GM19328 (cell line): ENCODE measurements around the gene MEF2A.
"Not testable (repeated sequence)": the region's sequence is repeated elsewhere in the genome, so short reads cannot be mapped to it uniquely, and the experiment has no call there.

ENCODE experiments used
- ATAC-seq: cut with Tn5 transposase; IDR thresholded peaks from one replicate; pipeline ENCODE4 v1.9.1; 2021; ENCODE audit warnings: mild to moderate bottlenecking, moderate library complexity; ENCODE audit not compliant: unreplicated experiment

MEF2A gene

GRCh38 chr15:99644913-99645542 is 79.2 kb downstream of the MEF2A start:
- no peak for ATAC-seq

GRCh38 chr15:99645543-99645935 is 79.8 kb downstream of the MEF2A start:
- no peak for ATAC-seq

DNA sequence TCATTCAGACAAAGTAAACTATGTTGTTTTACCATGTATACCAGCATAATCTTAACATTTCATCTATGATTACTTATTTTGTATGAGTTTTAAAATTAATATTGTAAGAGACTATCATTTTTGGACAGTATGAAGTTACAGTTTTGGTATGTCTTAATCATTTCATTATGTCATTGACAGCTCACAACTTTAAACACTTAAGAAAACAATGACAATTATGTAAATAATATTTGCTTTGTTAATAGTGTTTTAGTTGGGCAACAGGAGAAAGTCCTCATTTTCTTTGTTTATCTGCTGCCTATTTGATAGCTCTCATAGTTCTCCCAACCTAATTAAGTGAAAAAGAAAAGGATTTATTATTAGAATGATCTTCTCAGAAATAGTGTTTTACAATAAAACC is 80.2 kb downstream of the MEF2A start:
- ATAC-seq, result no peak

DNA sequence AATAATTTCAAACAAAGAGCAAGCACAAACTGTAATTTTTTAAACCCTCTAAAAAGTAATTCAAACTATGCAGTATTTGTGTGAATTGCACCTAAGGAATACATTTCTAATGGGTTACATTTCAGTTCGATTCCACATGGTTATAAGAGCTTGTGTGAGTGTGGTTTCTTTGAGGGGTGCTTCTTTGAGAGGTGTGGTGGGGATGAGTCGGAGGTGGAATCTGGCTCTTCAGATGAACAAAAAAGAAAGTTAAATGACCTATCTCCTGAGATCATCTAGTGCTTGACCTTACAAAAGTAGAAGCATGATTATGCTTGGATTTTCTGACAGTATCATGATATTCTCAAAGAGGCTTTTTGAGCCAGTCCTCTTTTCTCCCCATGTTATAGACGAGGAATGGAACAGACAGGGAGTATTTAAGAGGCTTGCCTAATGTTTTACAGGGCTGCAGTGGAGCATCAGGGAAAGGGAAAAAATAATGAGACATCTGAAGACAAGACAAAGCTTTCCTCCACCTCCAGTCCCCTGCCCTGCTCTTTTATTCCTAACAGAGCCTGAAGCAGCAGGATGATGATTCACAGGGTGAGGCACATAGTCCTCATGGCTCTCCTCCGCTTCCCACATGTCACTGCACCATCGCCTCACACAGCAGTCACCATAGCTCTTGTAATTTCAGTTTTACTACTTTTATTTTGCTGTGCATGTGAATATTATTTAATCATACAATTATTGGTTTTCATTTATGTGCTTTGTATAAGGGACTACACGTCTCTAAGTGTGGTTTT is 85.4 kb downstream of the MEF2A start:
- ATAC-seq, result no peak

DNA sequence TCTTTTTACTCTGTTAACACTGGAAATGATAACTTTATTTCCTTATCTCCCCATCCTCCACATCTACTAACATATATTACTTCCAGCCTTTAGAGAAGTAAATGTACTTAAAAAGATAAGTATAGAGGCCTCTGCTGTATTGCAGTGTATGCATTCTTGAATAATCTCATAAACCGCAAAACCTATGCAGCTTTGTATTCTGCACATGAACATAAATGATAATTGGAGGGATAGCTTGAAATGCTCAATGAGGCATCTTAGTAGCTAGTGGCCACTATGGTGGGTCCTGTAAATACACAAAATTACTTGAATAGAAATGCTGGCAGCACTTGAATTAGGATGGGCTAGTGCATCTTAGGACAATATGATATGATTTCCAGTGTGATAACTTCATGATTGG is 90.4 kb downstream of the MEF2A start:
- no peak for ATAC-seq

DNA sequence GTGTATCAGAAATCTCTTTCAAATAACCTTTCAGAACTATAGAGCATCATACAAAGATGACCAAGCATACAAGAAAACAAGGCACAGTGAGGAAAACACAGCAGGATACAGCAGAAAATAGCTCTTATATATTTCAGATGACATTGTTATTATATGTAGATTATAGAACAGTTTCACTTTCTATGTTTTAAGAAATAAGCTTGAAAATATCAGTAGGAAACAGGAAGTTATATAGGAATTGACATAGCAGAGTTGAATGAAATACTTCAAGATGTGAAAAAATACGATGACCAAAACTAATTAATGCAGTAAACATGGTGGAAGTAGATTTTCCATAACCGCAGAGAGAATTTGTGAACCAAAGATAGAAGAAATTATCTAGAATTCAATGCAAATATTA is 92.2 kb downstream of the MEF2A start:
- no peak for ATAC-seq

DNA sequence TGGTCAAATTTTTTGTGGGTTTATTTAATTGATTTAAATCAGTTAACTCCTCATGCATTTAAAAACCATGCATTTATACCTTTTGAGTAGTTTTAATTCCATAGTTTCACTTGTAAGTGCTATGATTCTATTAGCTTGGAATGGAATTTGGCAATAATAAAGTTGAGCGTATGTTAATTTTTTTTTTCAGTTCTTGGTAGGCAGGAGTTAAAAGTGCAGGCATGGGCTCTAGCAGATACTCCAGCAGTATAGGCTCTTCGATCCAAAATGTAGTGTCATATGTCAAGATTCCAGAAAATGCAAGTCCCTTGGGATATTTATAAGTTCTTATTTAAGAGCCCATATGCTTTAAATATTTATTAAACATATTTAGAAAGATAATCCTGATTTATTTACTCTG is 97.1 kb downstream of the MEF2A start:
- no peak for ATAC-seq

DNA sequence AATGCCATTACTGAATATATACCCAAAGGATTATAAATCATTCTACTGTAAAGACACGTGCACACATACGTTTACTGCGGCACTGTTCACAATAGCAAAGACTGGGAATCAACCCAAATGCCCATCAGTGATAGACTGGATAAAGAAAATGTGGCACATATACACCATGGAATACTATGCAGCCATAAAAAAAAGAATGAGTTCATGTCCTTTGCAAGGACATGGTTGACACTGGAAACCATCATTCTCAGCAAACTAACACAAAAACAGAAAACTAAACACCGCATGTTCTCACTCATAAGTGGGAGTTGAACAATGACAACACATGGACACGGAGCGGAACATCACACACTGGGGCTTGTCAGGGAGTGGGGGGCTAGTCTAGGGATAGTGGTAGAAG is 100.3 kb downstream of the MEF2A start:
- not testable (repeated sequence) for ATAC-seq

DNA sequence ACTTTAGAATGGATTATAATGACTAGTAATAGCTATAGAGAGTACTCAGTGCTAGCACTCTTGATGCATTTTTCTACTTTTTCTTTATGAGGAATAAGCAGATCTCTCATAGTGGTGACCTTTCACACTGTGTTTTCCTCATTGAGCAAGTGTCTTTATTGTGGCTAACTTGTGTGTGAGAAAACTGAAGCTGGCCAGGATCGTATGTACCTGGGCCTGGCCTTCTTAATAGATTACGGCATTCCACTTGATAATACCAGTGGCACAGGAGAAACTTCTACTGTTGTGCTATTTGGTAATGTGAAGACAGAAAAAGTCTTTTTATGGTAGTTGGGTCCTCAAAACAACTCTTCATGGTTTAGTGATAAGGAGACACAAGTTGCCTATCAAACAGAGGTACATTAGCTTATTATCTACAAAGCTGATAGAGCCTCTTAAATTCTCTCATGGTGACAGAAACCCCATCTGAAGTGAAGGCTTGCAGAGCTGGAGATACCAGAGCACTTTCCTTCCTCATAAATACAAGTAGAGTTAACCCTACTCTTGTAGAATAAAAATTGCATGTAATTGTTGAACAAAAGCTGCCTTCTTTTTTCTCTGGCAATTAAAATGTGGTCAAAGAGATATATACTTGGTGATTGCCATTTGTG is 102.9 kb downstream of the MEF2A start:
- ATAC-seq, result no peak

- ATAC-seq, result no peak
Measured at GRCh38 chr15:99669250-99669649, 103.5 kb downstream of the MEF2A start.

- ATAC-seq, result no peak
Measured at GRCh38 chr15:99671926-99672635, 106.3 kb downstream of the MEF2A start.

DNA sequence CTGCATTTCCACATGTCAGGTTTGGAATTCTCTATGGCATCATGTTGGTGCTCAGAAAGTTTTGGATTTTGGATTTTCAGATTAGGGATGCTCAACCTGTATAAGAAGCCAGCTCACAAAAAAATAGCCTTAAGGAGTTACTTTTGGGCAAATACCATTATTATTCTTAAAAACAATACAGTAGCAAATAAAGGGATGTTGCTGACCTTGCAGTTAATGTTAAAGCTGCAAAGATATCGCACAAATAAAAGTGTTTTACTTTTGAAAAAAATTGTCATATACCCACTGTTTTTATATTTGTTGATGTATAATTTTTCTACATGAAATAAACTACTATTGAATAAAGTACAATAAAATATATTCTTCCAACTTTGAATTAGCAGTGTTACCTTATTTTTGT is 107.3 kb downstream of the MEF2A start:
- no peak for ATAC-seq

DNA sequence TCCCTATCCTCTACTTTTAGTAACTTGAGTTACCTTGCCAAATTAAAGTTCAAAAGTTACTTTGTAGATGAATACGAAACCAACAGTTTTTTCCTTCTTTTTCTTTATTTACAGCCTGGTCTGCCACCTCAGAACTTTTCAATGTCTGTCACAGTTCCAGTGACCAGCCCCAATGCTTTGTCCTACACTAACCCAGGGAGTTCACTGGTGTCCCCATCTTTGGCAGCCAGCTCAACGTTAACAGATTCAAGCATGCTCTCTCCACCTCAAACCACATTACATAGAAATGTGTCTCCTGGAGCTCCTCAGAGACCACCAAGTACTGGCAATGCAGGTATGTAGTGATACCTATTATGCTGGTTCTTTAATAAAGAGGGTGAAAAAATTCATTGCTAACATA is 108.5 kb downstream of the MEF2A start:
- ATAC-seq, result no peak

- ATAC-seq, result no peak
Measured at GRCh38 chr15:99677540-99678134, 111.9 kb downstream of the MEF2A start.

- ATAC-seq, result no peak
Measured at GRCh38 chr15:99680276-99680675, 114.5 kb downstream of the MEF2A start.

- no peak for ATAC-seq
Measured at GRCh38 chr15:99681990-99682389, 116.2 kb downstream of the MEF2A start.

- ATAC-seq, result no peak
Measured at GRCh38 chr15:99682455-99682854, 116.7 kb downstream of the MEF2A start.

- ATAC-seq, result no peak
Measured at GRCh38 chr15:99683000-99683670, 117.4 kb downstream of the MEF2A start.

- no peak for ATAC-seq
Measured at GRCh38 chr15:99686290-99686689, 120.5 kb downstream of the MEF2A start.

DNA sequence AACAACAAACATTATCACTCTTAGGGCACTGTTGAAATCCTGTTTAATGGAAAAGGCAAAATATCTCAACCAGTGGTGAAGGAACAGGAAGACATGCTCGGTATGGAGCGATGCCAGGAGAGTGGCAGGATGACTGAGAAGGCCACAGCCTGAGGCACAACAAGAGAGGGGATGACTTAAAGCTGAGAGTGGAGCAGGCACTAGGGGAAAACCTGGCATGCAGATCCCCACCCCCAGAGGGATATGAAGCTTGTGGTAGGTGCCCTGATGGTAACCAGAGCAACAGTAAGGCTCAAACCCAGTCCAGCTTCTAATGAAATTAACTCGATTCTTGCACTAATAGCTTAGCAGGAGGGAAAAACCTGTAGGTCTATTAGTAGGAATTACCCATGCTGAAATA is 127.0 kb downstream of the MEF2A start:
- no peak for ATAC-seq

DNA sequence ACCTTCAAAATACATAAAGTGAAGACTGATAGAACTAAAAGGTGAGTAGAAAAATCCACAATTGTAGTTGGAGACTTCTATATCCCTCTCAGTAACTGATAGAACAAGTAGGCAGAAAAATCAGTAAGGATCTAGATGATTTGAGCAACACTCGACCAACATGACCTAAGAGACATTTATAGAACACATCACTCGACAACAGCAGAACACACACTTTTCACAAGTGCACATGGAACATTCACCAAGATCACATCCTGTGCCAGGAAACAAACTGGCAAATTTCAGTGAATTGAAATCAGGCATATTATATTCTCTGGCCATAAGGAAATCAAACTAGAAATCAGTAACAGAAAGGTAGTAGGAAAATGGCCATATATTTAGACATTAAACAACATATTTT is 130.3 kb downstream of the MEF2A start:
- ATAC-seq, result no peak
